Natural killer cell (primary cell): Measurements from ENCODE around the gene KLF18. TPM values are rescaled to one million over a fixed set of nuclear protein-coding genes. Genes with fewer than 3 reads are reported as not detected.
A peak's percentile ranks its signal among the peaks of the same experiment; 100 is the strongest.

Experiments
- ATAC-seq, 3 donors: fragments of 150-1000 bp in 2 of 3; fragments of 200-7000 bp in 1 of 3; cut with Tn5 transposase; 1 replicate in 1 of 3; 2 replicates in 2 of 3; pipeline ENCODE4 v1.10.0; 2021; ENCODE audit warnings: mild to moderate bottlenecking in 2 of 3, moderate library complexity in 2 of 3
- DNase-seq, 2 donors: peaks; one replicate each; pipeline versions ENCODE4 v3.0.0 to v3.0.0-alpha.2; 2013 to 2021; ENCODE audit warnings: mixed read lengths in 1 of 2
- H3K27ac ChIP-seq: one replicate; pipeline ENCODE4 v1.5.1; 2013; ENCODE audit warnings: mild to moderate bottlenecking, low read length
- H3K27me3 ChIP-seq: one replicate; pipeline ENCODE4 v1.6.1; 2013; ENCODE audit warnings: low read length; ENCODE audit not compliant: control insufficient read depth, insufficient read depth
- H3K36me3 ChIP-seq: one replicate; pipeline ENCODE4 v1.6.1; 2013; ENCODE audit warnings: low read length; ENCODE audit not compliant: control insufficient read depth, insufficient read depth
- H3K4me1 ChIP-seq: one replicate; pipeline ENCODE4 v1.6.1; 2013; ENCODE audit warnings: low read length; ENCODE audit not compliant: control insufficient read depth, insufficient read depth
- H3K4me3 ChIP-seq: one replicate; pipeline ENCODE4 v1.5.1; 2013; ENCODE audit warnings: low read length
- H3K9me3 ChIP-seq: one replicate; pipeline ENCODE4 v1.6.1; 2013; ENCODE audit warnings: low read length; ENCODE audit not compliant: control insufficient read depth, insufficient read depth
- H3K27ac Mint-ChIP-seq, 2 donors: one replicate each; pipeline ENCODE4 v1.8.0; 2022; ENCODE audit warnings: mild to moderate bottlenecking in 2 of 2, mixed read lengths in 2 of 2, moderate library complexity in 1 of 2
- H3K27me3 Mint-ChIP-seq, 2 donors: one replicate each; pipeline ENCODE4 v1.8.0; 2022; ENCODE audit warnings: low read depth in 2 of 2, mixed read lengths in 2 of 2
- H3K36me3 Mint-ChIP-seq: one replicate; pipeline ENCODE4 v1.8.0; 2022; ENCODE audit warnings: mixed read lengths
- H3K4me1 Mint-ChIP-seq, 2 donors: one replicate each; pipeline ENCODE4 v1.8.0; 2022; ENCODE audit warnings: mixed read lengths in 2 of 2
- H3K4me3 Mint-ChIP-seq: one replicate; pipeline ENCODE4 v1.8.0; 2022; ENCODE audit warnings: mild to moderate bottlenecking, moderate library complexity, mixed read lengths
- H3K9me3 Mint-ChIP-seq, 2 donors: one replicate each; pipeline ENCODE4 v1.8.0; 2022; ENCODE audit warnings: mixed read lengths in 2 of 2
- CTCF ChIP-seq: fragments of 200-600 bp; IDR thresholded peaks from one replicate; pipeline ENCODE4 v1.8.0; 2022; ENCODE audit warnings: antibody characterized with exemption
- WGBS: methylation state at CpG from one replicate; pipeline ENCODE4 v1.1.7; 2013; ENCODE audit warnings: missing lambda C conversion rate; ENCODE audit not compliant: insufficient coverage; 5-methylcytosine and 5-hydroxymethylcytosine counted together
- intact Hi-C: fragments of 100-400 bp; cut with micrococcal nuclease; formaldehyde crosslinking; loops from one replicate; pipeline ENCODE4 v1.14.2; 2022
- total RNA-seq, 4 donors: library from RNA; stranded (reverse); fragments of 120-200 nt in 1 of 4; gene quantifications; one replicate each; pipeline versions ENCODE4 v1.2.3 to v1.2.4, GENCODE V29; 2013 to 2022

KLF18 gene
- total RNA-seq, 3 donors from 2014 or later (not counting 1 experiment from before 2014, with no cell fraction given) = not detected

DNA sequence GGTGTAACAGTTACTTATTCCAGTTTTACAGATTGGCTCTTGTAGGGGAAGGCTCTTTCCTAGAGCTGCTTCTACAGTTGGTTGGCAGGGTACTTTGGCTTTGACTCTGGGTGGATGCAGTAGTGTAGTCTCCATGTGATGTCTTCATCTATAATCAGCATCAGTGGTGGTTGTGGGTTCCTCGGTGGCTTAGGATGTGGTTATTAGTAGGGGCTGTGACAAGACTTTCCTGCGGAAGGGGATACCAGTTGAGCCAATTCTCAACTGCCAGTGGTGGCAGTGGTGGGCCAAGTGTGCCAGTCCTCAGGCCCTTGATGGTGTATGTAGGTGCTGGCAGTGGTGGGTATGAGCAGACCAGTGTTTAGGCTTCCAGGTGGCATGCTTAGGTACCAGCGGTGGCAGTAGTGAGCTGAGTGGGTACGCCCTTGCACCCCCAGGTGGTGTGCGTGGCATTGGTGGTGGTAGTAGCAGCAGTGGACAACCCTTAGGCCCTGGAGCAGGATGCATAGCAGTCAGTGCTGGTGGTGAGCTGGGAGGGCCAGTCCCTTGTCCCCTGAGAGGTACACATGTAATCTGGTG is 27.2 kb upstream of the KLF18 start:
- H3K27ac Mint-ChIP-seq = no peak overlapping the region
- H3K27me3 Mint-ChIP-seq = peaks cover 20 to 25% of the 10 kb centered on the region in 2 donors
- intact Hi-C loops = no loop called here
- Histone ChIP-seq H3K27ac (no peak overlapping the region), H3K36me3 (no peaks in the 10 kb centered on the region), H3K9me3 (peaks cover 5% of the 10 kb centered on the region), H3K4me1 (peaks cover 6% of the 10 kb centered on the region), H3K27me3 (no peaks in the 10 kb centered on the region), H3K4me3 (no peak overlapping the region)
- no peak for TF ChIP-seq CTCF
- WGBS = 72% methylated on average over 5 of the region's 5 CpGs
- DNase-seq (no peak), ATAC-seq (peak in 1 of 3 donors; percentile 21)
- peaks cover 6 to 9% of the 10 kb centered on the region in 2 donors for H3K4me1 Mint-ChIP-seq
- H3K36me3 Mint-ChIP-seq = peaks cover 11% of the 10 kb centered on the region
- H3K9me3 Mint-ChIP-seq = peaks cover 0 to 7% of the 10 kb centered on the region in 2 donors
- H3K4me3 Mint-ChIP-seq = no peak overlapping the region

DNA sequence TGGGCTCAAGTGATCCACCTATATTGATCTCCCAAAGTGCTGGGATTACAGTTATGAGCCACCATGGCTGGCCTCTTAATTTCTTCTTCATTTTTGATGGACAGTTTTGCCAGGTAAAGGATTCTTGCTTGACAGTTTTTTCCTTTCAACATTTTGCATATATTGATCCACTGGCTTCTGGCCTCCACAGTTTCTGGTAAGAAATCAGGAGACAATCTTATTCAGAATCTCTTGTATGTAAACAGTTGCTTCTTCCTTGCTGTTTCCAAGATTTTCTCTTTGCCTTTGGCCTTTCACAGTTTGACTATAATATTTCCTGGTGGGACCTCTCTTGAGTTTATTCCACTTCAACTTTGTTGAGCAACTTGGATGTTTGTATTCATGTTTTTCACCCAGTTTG is 20.1 kb upstream of the KLF18 start:
- ATAC-seq (no peak), DNase-seq (no peak)
- Histone ChIP-seq H3K27me3 (no peaks in the 10 kb centered on the region), H3K9me3 (no peaks in the 10 kb centered on the region), H3K36me3 (no peaks in the 10 kb centered on the region), H3K27ac (no peak overlapping the region), H3K4me1 (no peaks in the 10 kb centered on the region), H3K4me3 (no peak overlapping the region)
- TF ChIP-seq CTCF = no peak
- Mint-ChIP-seq H3K36me3 (no peaks in the 10 kb centered on the region), H3K4me1 (no peaks in the 10 kb centered on the region), H3K27me3 (peaks cover 0 to 11% of the 10 kb centered on the region in 2 donors), H3K4me3 (no peak overlapping the region), H3K27ac (no peak overlapping the region), H3K9me3 (no peaks in the 10 kb centered on the region)
- intact Hi-C loops = no loop called here

- intact Hi-C loops = no loop called here
- Mint-ChIP-seq H3K27me3 (peaks cover 0 to 2% of the 10 kb centered on the region in 2 donors), H3K4me1 (no peaks in the 10 kb centered on the region), H3K36me3 (no peaks in the 10 kb centered on the region), H3K27ac (no peak overlapping the region), H3K9me3 (no peaks in the 10 kb centered on the region), H3K4me3 (no peak overlapping the region)
- H3K9me3 ChIP-seq = no peaks in the 10 kb centered on the region
- ATAC-seq (no peak), DNase-seq (no peak)
- H3K36me3 ChIP-seq = no peaks in the 10 kb centered on the region
- no peaks in the 10 kb centered on the region for H3K27me3 ChIP-seq
- H3K4me1 ChIP-seq = no peaks in the 10 kb centered on the region
- H3K27ac ChIP-seq = no peak overlapping the region
- no peak overlapping the region for H3K4me3 ChIP-seq
- TF ChIP-seq CTCF = no peak
Measured at GRCh38 chr1:44158871-44159270, 17.4 kb upstream of the KLF18 start.

GRCh38 chr1:44157903-44158302 is 16.5 kb upstream of the KLF18 start:
- H3K36me3 Mint-ChIP-seq = no peaks in the 10 kb centered on the region
- DNase-seq (no peak), ATAC-seq (no peak)
- no peak overlapping the region for H3K27ac Mint-ChIP-seq
- H3K4me1 ChIP-seq = no peaks in the 10 kb centered on the region
- no peak for TF ChIP-seq CTCF
- H3K4me1 Mint-ChIP-seq = no peaks in the 10 kb centered on the region
- no peaks in the 10 kb centered on the region for H3K9me3 Mint-ChIP-seq
- H3K4me3 Mint-ChIP-seq = no peak overlapping the region
- H3K4me3 ChIP-seq = no peak overlapping the region
- peaks cover 5 to 6% of the 10 kb centered on the region in 2 donors for H3K27me3 Mint-ChIP-seq
- no peaks in the 10 kb centered on the region for H3K9me3 ChIP-seq
- no peak overlapping the region for H3K27ac ChIP-seq
- no peaks in the 10 kb centered on the region for H3K36me3 ChIP-seq
- H3K27me3 ChIP-seq = no peaks in the 10 kb centered on the region
- 89% methylated on average over 1 of the region's 1 CpG for WGBS
- intact Hi-C loops = no loop called here
